ENCODE data around the gene VGLL4. TPM values are rescaled to one million over a fixed set of nuclear protein-coding genes. Genes with fewer than 3 reads are reported as not detected.

The VGLL4 gene
- total and polyA plus RNA-seq, 2 donors (not counting 1 experiment from before 2014, with no cell fraction given) = 25.8 to 29.0 TPM

DNA sequence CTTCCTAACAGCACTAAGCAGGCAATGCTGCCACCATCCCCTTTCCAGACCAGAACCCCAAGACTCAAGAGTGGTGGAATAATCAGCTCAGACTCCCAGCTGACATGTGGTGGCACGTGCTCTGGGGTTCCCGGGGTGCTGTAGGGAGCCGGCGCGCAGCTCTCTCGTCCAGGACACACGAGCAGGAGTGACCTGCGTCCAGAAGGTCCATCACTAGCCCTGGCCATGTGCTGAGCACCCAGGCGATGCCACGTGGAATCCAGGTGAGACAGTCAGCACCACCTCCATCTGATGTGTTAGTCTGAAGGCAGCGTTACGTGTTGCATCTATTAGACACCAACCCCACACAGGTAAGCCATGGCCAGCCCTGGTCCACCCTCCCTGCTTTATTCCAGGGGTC, 78.2 kb downstream of the VGLL4 start:
- H3K9me3 Mint-ChIP-seq (ENCODE audit: insufficient read depth) = no peaks in the 10 kb centered on the region
- CTCF ChIA-PET = interaction anchor here (1.4 kb wide), 1 partner anchor 10 kb away, joined by 3 read pairs; no protein-coding TSS in a partner anchor
- Histone ChIP-seq H3K9me3 (ENCODE audit: control extremely low read depth in 1 of 3, control insufficient read depth in 2 of 3, insufficient read depth in 1 of 3, low read length in 2 of 3) (no peaks in the 10 kb centered on the region), H3K27ac (ENCODE audit: low read length in 2 of 2) (no peak overlapping the region), H3K4me1 (ENCODE audit: control insufficient read depth in 2 of 2, insufficient read depth in 2 of 2, low read length in 2 of 2) (no peaks in the 10 kb centered on the region), H2AFZ (ENCODE audit: insufficient read depth, low read depth, low read length, poor library complexity, severe bottlenecking) (no peak overlapping the region), H3K9ac (ENCODE audit: low read length) (no peak overlapping the region), H3K4me2 (replicated peaks; ENCODE audit: low read depth, low read length, poor library complexity, severe bottlenecking) (no peak overlapping the region), H3K36me3 (replicated peaks in 1 of 2; ENCODE audit: control extremely low read depth in 1 of 2, control insufficient read depth in 1 of 2, extremely low read depth in 1 of 2, insufficient read depth in 2 of 2, low read length in 1 of 2) (peaks cover 0 to 47% of the 10 kb centered on the region in 2 experiments), H3K79me2 (ENCODE audit: control insufficient read depth, insufficient read depth, low read length) (peaks cover 45% of the 10 kb centered on the region), H3K4me3 (ENCODE audit: control extremely low read depth in 1 of 5, extremely low read depth in 1 of 5, insufficient read depth in 1 of 5, low read depth in 2 of 5, low read length in 4 of 5) (no peak overlapping the region), H3K27me3 (replicated peaks in 1 of 4; ENCODE audit: control extremely low read depth in 1 of 4, control insufficient read depth in 3 of 4, insufficient read depth in 4 of 4, low read length in 3 of 4) (no peaks in the 10 kb centered on the region), H4K20me1 (ENCODE audit: control insufficient read depth, insufficient read depth, low read length, poor library complexity, severe bottlenecking) (peaks cover 53% of the 10 kb centered on the region)
- no peak overlapping the region for H3K4me3 Mint-ChIP-seq
- no peaks in the 10 kb centered on the region for H3K4me1 Mint-ChIP-seq
- DNase-seq = no peak
- intact Hi-C loops (cut with micrococcal nuclease) = no loop called here
- no peak overlapping the region for H3K27ac Mint-ChIP-seq
- TF ChIP-seq, protein P1, sequence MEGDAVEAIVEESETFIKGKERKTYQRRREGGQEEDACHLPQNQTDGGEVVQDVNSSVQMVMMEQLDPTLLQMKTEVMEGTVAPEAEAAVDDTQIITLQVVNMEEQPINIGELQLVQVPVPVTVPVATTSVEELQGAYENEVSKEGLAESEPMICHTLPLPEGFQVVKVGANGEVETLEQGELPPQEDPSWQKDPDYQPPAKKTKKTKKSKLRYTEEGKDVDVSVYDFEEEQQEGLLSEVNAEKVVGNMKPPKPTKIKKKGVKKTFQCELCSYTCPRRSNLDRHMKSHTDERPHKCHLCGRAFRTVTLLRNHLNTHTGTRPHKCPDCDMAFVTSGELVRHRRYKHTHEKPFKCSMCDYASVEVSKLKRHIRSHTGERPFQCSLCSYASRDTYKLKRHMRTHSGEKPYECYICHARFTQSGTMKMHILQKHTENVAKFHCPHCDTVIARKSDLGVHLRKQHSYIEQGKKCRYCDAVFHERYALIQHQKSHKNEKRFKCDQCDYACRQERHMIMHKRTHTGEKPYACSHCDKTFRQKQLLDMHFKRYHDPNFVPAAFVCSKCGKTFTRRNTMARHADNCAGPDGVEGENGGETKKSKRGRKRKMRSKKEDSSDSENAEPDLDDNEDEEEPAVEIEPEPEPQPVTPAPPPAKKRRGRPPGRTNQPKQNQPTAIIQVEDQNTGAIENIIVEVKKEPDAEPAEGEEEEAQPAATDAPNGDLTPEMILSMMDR (IDR thresholded peaks at IDR 0.05) = no peak
- WGBS (ENCODE audit: insufficient coverage) = over 99% methylated on average over 11 of the region's 12 CpGs
- no peak for ATAC-seq (ENCODE audit: low read depth)
- POLR2A ChIA-PET = no interaction called here
- H3K27me3 Mint-ChIP-seq = no peaks in the 10 kb centered on the region

DNA sequence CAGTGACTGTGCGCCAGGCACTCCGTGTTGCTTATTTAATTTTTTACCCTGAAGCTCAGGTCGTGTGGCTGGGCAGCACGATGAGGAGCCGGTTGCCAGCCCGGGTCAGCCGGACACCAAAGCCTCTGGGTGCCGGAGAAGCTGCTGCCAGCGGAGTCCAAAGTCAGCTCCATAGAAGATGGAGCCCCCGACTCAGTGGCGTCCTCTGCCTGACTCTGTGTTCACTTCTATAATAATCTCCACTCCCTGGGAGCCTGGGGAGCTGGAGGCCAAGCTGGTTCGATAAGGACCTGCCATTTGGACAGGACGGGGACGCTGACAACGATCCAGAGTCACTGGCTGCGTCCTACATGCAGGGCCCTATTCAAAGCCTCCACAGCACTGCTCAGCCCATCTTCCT, 78.6 kb downstream of the VGLL4 start:
- Histone ChIP-seq H3K79me2 (ENCODE audit: control insufficient read depth, insufficient read depth, low read length) (peaks cover 41% of the 10 kb centered on the region), H3K4me3 (ENCODE audit: control extremely low read depth in 1 of 5, extremely low read depth in 1 of 5, insufficient read depth in 1 of 5, low read depth in 2 of 5, low read length in 4 of 5) (no peak overlapping the region), H3K9me3 (ENCODE audit: control extremely low read depth in 1 of 3, control insufficient read depth in 2 of 3, insufficient read depth in 1 of 3, low read length in 2 of 3) (no peaks in the 10 kb centered on the region), H3K36me3 (replicated peaks in 1 of 2; ENCODE audit: control extremely low read depth in 1 of 2, control insufficient read depth in 1 of 2, extremely low read depth in 1 of 2, insufficient read depth in 2 of 2, low read length in 1 of 2) (peaks cover 0 to 47% of the 10 kb centered on the region in 2 experiments), H2AFZ (ENCODE audit: insufficient read depth, low read depth, low read length, poor library complexity, severe bottlenecking) (no peak overlapping the region), H3K27ac (ENCODE audit: low read length in 2 of 2) (no peak overlapping the region), H3K4me1 (ENCODE audit: control insufficient read depth in 2 of 2, insufficient read depth in 2 of 2, low read length in 2 of 2) (no peaks in the 10 kb centered on the region), H3K4me2 (replicated peaks; ENCODE audit: low read depth, low read length, poor library complexity, severe bottlenecking) (no peak overlapping the region), H4K20me1 (ENCODE audit: control insufficient read depth, insufficient read depth, low read length, poor library complexity, severe bottlenecking) (peaks cover 48% of the 10 kb centered on the region), H3K9ac (ENCODE audit: low read length) (no peak overlapping the region), H3K27me3 (replicated peaks in 1 of 4; ENCODE audit: control extremely low read depth in 1 of 4, control insufficient read depth in 3 of 4, insufficient read depth in 4 of 4, low read length in 3 of 4) (no peaks in the 10 kb centered on the region)
- no peak for TF ChIP-seq EZH2 (IDR thresholded peaks at IDR 0.05; ENCODE audit: borderline replicate concordance, insufficient read depth, low read depth, low read length, poor library complexity, severe bottlenecking)
- TF ChIP-seq, protein P1 (IDR thresholded peaks at IDR 0.05) = no peak
- no peak for DNase-seq
- intact Hi-C loops (cut with micrococcal nuclease) = no loop called here
- ATAC-seq (ENCODE audit: low read depth) = no peak
- ChIA-PET POLR2A (no interaction called here), CTCF (interaction anchor here (1.4 kb wide), 1 partner anchor 10 kb away, joined by 3 read pairs; no protein-coding TSS in a partner anchor)
- Mint-ChIP-seq H3K27me3 (no peaks in the 10 kb centered on the region), H3K4me1 (no peaks in the 10 kb centered on the region), H3K9me3 (ENCODE audit: insufficient read depth) (no peaks in the 10 kb centered on the region), H3K27ac (no peak overlapping the region), H3K4me3 (no peak overlapping the region)
- 96% methylated on average over 16 of the region's 16 CpGs for WGBS (ENCODE audit: insufficient coverage)

Measured in B cell (primary cell).